Aortic smooth muscle cell (primary cell): ENCODE results near the gene EPC2. TPM values are rescaled to one million over a fixed set of nuclear protein-coding genes. Genes with fewer than 3 reads are reported as not detected.

ENCODE experiments used
- total RNA-seq: library from RNA; depleted of rRNA; stranded (reverse); fragments of >200 nt; gene quantifications from 2 replicates; pipeline ENCODE4 v1.2.3, GENCODE V29; 2014

The EPC2 gene
- total RNA-seq, result 18.0 and 19.9 TPM in 2 replicates

GRCh38 chr2:148643998-148644882, at the start of gene EPC2:
TSS of gene EPC2 (plus strand) at chr2:148644751. CDS start at chr2:148645018, 267 bp downstream.

Other genes starting within 250 kb of the EPC2 start
- 0.06 and 0.13 TPM in 2 replicates for gene KIF5C, start 230.5 kb downstream of the EPC2 start, total RNA-seq